ENCODE measurements around the gene CYBRD1. TPM values are rescaled to one million over a fixed set of nuclear protein-coding genes. Genes with fewer than 3 reads are reported as not detected.

The CYBRD1 gene
- total RNA-seq, 1 donor from 2014 or later = 148 TPM

DNA sequence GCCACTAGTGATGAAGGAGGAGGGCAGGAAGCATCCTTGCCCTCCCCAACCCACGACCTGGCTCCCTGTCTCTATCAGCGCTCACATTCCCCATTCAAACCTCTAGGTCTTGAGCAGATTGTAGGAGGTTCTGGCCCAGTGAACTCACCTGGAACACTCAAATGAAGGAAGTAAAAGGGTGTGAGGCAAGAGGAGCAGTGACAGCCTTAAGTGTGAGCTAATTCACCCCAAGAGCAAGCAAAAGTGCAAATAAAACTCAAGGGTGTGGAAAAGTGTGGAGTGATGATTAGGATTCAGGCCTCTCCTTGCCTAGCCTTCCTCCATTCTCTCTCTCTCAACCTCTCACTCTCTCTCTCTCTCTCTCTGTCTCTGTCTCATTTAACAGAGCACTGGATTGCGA, 41.0 kb downstream of the CYBRD1 start:
- H3K9me3 Mint-ChIP-seq (ENCODE audit: unreplicated experiment) = no peaks in the 10 kb centered on the region
- TF ChIP-seq, protein P1, sequence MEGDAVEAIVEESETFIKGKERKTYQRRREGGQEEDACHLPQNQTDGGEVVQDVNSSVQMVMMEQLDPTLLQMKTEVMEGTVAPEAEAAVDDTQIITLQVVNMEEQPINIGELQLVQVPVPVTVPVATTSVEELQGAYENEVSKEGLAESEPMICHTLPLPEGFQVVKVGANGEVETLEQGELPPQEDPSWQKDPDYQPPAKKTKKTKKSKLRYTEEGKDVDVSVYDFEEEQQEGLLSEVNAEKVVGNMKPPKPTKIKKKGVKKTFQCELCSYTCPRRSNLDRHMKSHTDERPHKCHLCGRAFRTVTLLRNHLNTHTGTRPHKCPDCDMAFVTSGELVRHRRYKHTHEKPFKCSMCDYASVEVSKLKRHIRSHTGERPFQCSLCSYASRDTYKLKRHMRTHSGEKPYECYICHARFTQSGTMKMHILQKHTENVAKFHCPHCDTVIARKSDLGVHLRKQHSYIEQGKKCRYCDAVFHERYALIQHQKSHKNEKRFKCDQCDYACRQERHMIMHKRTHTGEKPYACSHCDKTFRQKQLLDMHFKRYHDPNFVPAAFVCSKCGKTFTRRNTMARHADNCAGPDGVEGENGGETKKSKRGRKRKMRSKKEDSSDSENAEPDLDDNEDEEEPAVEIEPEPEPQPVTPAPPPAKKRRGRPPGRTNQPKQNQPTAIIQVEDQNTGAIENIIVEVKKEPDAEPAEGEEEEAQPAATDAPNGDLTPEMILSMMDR (IDR thresholded peaks at IDR 0.05) = no peak
- H3K27me3 Mint-ChIP-seq (ENCODE audit: unreplicated experiment) = no peaks in the 10 kb centered on the region
- H3K27ac Mint-ChIP-seq (ENCODE audit: unreplicated experiment) = no peak overlapping the region
- no peak for DNase-seq (ENCODE audit: extremely low spot score, unreplicated experiment)
- H3K4me1 Mint-ChIP-seq (ENCODE audit: unreplicated experiment) = no peaks in the 10 kb centered on the region
- no peak overlapping the region for H3K4me3 Mint-ChIP-seq (ENCODE audit: unreplicated experiment)
- H3K36me3 Mint-ChIP-seq (ENCODE audit: unreplicated experiment) = no peaks in the 10 kb centered on the region

DNA sequence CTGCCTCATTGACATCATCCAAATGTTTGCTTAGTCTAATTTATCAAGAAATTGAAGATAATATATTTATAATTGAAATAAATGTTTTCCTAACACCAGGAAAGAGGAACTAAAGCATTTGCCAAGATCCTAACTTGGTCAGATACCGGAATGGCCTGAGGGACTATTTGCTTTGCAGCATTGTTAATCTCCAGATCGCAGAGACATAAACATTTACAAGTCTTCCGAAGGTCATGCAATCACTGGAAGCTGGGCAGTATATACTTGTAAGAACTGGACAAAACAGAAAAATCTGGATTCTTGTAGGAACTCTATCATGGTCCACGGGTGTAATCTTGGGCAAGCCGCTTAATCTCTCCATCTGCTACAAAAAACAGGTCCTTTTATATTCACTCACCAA, 42.2 kb downstream of the CYBRD1 start:
- no peaks in the 10 kb centered on the region for H3K4me1 Mint-ChIP-seq (ENCODE audit: unreplicated experiment)
- DNase-seq (ENCODE audit: extremely low spot score, unreplicated experiment) = no peak
- H3K4me3 Mint-ChIP-seq (ENCODE audit: unreplicated experiment) = no peak overlapping the region
- TF ChIP-seq, protein P1 (IDR thresholded peaks at IDR 0.05) = no peak
- H3K27me3 Mint-ChIP-seq (ENCODE audit: unreplicated experiment) = no peaks in the 10 kb centered on the region
- no peaks in the 10 kb centered on the region for H3K36me3 Mint-ChIP-seq (ENCODE audit: unreplicated experiment)
- no peaks in the 10 kb centered on the region for H3K9me3 Mint-ChIP-seq (ENCODE audit: unreplicated experiment)
- no peak overlapping the region for H3K27ac Mint-ChIP-seq (ENCODE audit: unreplicated experiment)

DNA sequence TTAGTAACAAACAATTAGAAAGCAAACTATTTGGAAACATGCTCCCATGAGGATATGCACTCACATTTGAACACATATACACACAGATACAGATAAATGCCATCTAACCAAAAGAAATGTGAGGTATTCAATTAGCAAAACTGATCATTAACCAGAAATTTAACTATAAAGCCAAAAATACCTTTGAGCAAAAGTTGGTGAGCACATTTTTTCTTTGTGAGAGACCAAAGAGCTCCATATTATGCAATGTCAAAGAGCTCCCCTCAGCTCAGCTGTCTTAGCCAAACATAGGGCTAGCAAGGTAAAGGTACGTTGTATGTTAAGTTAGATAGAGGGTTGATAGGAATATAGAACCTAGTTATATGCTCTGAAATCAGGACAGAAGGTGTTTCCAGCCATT, 43.8 kb downstream of the CYBRD1 start:
- Mint-ChIP-seq H3K4me3 (ENCODE audit: unreplicated experiment) (no peak overlapping the region), H3K4me1 (ENCODE audit: unreplicated experiment) (no peaks in the 10 kb centered on the region), H3K9me3 (ENCODE audit: unreplicated experiment) (no peaks in the 10 kb centered on the region), H3K36me3 (ENCODE audit: unreplicated experiment) (no peaks in the 10 kb centered on the region), H3K27ac (ENCODE audit: unreplicated experiment) (no peak overlapping the region), H3K27me3 (ENCODE audit: unreplicated experiment) (peaks cover 3% of the 10 kb centered on the region)
- TF ChIP-seq, protein P1 (IDR thresholded peaks at IDR 0.05) = no peak
- DNase-seq (ENCODE audit: extremely low spot score, unreplicated experiment) = no peak

GRCh38 chr2:171566753-171567152, 44.5 kb downstream of the CYBRD1 start:
- no peak for DNase-seq (ENCODE audit: extremely low spot score, unreplicated experiment)
- Mint-ChIP-seq H3K4me1 (ENCODE audit: unreplicated experiment) (no peaks in the 10 kb centered on the region), H3K4me3 (ENCODE audit: unreplicated experiment) (no peak overlapping the region), H3K27me3 (ENCODE audit: unreplicated experiment) (peaks cover 3% of the 10 kb centered on the region), H3K9me3 (ENCODE audit: unreplicated experiment) (no peaks in the 10 kb centered on the region), H3K36me3 (ENCODE audit: unreplicated experiment) (no peaks in the 10 kb centered on the region), H3K27ac (ENCODE audit: unreplicated experiment) (no peak overlapping the region)
- TF ChIP-seq, protein P1 (IDR thresholded peaks at IDR 0.05) = no peak

DNA sequence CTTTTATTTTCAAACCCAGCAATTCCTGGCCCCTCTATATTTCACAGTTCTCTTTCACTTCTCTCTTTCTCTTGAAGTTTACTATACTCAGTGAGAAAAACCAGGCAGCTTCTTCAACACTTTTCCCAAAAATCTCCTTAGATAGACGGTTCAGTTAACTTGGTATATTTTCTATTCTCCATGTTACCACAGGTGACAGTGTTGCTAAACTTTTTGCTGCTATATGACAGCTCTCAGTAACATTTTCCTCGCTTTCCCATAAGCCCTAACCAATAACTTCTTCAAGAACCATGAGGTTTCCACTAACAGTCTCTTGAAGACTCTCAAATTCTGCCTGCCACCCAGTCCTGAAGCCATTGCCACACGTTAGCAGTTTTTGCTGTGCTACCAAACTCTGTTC, 45.8 kb downstream of the CYBRD1 start:
- H3K4me3 Mint-ChIP-seq (ENCODE audit: unreplicated experiment) = no peak overlapping the region
- no peak for DNase-seq (ENCODE audit: extremely low spot score, unreplicated experiment)
- no peaks in the 10 kb centered on the region for H3K4me1 Mint-ChIP-seq (ENCODE audit: unreplicated experiment)
- peaks cover 8% of the 10 kb centered on the region for H3K27me3 Mint-ChIP-seq (ENCODE audit: unreplicated experiment)
- H3K9me3 Mint-ChIP-seq (ENCODE audit: unreplicated experiment) = no peaks in the 10 kb centered on the region
- TF ChIP-seq, protein P1 (IDR thresholded peaks at IDR 0.05) = peak; percentile 39
- no peaks in the 10 kb centered on the region for H3K36me3 Mint-ChIP-seq (ENCODE audit: unreplicated experiment)
- H3K27ac Mint-ChIP-seq (ENCODE audit: unreplicated experiment) = no peak overlapping the region

All from osteocyte (in vitro differentiated cells).